ENCODE measurements around the gene NRM. TPM values are rescaled to one million over a fixed set of nuclear protein-coding genes. Genes with fewer than 3 reads are reported as not detected.

The NRM gene
- total and polyA plus RNA-seq, 2 of the 13 experiments (the other 11 are each of a cell fraction or from before 2014, with no cell fraction given), result 12.5 to 16.0 TPM

DNA sequence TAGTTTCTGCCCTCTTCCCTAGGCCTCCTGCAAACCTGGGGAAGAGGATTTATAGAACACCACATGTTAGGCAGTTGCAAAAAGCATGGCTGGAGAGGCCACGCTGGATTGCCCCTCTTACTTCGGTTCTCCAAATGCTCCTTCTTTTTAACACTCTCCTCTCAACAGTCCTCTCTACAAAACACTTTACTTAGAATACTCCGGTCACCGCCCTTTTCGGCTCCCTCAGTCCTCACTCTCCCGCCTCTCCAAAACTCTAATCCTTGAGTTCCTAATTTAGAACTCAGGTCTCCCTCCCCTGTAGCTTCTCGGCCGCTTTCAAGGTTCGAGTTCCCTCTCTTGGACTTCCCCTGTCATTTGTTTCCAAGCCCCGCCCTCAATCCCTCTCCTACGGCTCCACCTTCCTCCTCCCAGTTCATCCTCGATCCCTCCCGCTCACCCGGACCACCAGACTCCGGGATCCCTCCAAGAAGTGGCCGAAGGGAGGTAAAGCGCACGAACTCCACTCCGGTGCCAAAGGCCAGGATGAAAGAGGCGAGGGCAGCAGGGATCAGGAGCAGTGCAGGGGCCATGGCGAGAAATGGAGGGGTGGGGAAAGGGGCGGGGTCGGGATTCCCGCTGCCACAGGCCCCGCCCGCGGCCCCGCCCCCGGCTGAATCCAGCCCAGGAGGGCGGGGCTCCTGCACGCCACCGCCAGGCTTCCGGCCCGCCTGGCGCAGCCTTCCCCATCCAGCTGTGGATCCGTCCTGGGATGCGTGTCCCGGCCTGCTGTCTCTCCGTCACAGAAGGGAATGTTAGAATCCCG is at the start of gene NRM (continued):
- TF ChIP-seq, protein P1, sequence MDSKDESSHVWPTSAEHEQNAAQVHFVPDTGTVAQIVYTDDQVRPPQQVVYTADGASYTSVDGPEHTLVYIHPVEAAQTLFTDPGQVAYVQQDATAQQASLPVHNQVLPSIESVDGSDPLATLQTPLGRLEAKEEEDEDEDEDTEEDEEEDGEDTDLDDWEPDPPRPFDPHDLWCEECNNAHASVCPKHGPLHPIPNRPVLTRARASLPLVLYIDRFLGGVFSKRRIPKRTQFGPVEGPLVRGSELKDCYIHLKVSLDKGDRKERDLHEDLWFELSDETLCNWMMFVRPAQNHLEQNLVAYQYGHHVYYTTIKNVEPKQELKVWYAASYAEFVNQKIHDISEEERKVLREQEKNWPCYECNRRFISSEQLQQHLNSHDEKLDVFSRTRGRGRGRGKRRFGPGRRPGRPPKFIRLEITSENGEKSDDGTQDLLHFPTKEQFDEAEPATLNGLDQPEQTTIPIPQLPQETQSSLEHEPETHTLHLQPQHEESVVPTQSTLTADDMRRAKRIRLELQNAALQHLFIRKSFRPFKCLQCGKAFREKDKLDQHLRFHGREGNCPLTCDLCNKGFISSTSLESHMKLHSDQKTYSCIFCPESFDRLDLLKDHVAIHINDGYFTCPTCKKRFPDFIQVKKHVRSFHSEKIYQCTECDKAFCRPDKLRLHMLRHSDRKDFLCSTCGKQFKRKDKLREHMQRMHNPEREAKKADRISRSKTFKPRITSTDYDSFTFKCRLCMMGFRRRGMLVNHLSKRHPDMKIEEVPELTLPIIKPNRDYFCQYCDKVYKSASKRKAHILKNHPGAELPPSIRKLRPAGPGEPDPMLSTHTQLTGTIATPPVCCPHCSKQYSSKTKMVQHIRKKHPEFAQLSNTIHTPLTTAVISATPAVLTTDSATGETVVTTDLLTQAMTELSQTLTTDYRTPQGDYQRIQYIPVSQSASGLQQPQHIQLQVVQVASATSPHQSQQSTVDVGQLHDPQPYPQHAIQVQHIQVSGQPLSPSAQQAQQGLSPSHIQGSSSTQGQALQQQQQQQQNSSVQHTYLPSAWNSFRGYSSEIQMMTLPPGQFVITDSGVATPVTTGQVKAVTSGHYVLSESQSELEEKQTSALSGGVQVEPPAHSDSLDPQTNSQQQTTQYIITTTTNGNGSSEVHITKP (CRISPR knock-in tag; IDR thresholded peaks at IDR 0.05; ENCODE audit: low read depth), result peak; percentile 67; the same call in 1 of the 2 replicates
- TF ChIP-seq ZNF674 (CRISPR knock-in tag; IDR thresholded peaks at IDR 0.05; ENCODE audit: low read depth) (no peak), ZNF720 (CRISPR knock-in tag; IDR thresholded peaks at IDR 0.05) (no peak), HDAC1 (CRISPR knock-in tag; IDR thresholded peaks at IDR 0.05) (peak; percentile 73), FOXA3 (CRISPR knock-in tag; IDR thresholded peaks at IDR 0.05) (peak; percentile 5; the same call in 1 of the 2 replicates), TARDBP (CRISPR knock-in tag; IDR thresholded peaks at IDR 0.05) (no peak), FOSL2 (CRISPR knock-in tag; IDR thresholded peaks at IDR 0.05) (peak; percentile 23; the same call in 1 of the 2 replicates), TBX2 (CRISPR knock-in tag; IDR thresholded peaks at IDR 0.05; ENCODE audit: borderline replicate concordance) (peak; percentile 73; the same call in 1 of the 2 replicates), KMT2B (CRISPR knock-in tag; IDR thresholded peaks at IDR 0.05) (no peak; the same call in 1 of the 2 replicates), ZBTB20 (CRISPR knock-in tag; IDR thresholded peaks at IDR 0.05; ENCODE audit: borderline replicate concordance, low read depth) (peak; percentile 61; the same call in 1 of the 2 replicates)
- TF ChIP-seq, protein P2, sequence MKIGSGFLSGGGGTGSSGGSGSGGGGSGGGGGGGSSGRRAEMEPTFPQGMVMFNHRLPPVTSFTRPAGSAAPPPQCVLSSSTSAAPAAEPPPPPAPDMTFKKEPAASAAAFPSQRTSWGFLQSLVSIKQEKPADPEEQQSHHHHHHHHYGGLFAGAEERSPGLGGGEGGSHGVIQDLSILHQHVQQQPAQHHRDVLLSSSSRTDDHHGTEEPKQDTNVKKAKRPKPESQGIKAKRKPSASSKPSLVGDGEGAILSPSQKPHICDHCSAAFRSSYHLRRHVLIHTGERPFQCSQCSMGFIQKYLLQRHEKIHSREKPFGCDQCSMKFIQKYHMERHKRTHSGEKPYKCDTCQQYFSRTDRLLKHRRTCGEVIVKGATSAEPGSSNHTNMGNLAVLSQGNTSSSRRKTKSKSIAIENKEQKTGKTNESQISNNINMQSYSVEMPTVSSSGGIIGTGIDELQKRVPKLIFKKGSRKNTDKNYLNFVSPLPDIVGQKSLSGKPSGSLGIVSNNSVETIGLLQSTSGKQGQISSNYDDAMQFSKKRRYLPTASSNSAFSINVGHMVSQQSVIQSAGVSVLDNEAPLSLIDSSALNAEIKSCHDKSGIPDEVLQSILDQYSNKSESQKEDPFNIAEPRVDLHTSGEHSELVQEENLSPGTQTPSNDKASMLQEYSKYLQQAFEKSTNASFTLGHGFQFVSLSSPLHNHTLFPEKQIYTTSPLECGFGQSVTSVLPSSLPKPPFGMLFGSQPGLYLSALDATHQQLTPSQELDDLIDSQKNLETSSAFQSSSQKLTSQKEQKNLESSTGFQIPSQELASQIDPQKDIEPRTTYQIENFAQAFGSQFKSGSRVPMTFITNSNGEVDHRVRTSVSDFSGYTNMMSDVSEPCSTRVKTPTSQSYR (CRISPR knock-in tag; IDR thresholded peaks at IDR 0.05; ENCODE audit: borderline replicate concordance), result no peak
- TF ChIP-seq, protein P3, sequence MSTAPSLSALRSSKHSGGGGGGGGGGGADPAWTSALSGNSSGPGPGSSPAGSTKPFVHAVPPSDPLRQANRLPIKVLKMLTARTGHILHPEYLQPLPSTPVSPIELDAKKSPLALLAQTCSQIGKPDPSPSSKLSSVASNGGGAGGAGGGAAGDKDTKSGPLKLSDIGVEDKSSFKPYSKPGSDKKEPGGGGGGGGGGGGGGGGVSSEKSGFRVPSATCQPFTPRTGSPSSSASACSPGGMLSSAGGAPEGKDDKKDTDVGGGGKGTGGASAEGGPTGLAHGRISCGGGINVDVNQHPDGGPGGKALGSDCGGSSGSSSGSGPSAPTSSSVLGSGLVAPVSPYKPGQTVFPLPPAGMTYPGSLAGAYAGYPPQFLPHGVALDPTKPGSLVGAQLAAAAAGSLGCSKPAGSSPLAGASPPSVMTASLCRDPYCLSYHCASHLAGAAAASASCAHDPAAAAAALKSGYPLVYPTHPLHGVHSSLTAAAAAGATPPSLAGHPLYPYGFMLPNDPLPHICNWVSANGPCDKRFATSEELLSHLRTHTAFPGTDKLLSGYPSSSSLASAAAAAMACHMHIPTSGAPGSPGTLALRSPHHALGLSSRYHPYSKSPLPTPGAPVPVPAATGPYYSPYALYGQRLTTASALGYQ (CRISPR knock-in tag; IDR thresholded peaks at IDR 0.05), result peak; percentile 57; the same call in 1 of the 2 replicates
- TF ChIP-seq, protein P4, sequence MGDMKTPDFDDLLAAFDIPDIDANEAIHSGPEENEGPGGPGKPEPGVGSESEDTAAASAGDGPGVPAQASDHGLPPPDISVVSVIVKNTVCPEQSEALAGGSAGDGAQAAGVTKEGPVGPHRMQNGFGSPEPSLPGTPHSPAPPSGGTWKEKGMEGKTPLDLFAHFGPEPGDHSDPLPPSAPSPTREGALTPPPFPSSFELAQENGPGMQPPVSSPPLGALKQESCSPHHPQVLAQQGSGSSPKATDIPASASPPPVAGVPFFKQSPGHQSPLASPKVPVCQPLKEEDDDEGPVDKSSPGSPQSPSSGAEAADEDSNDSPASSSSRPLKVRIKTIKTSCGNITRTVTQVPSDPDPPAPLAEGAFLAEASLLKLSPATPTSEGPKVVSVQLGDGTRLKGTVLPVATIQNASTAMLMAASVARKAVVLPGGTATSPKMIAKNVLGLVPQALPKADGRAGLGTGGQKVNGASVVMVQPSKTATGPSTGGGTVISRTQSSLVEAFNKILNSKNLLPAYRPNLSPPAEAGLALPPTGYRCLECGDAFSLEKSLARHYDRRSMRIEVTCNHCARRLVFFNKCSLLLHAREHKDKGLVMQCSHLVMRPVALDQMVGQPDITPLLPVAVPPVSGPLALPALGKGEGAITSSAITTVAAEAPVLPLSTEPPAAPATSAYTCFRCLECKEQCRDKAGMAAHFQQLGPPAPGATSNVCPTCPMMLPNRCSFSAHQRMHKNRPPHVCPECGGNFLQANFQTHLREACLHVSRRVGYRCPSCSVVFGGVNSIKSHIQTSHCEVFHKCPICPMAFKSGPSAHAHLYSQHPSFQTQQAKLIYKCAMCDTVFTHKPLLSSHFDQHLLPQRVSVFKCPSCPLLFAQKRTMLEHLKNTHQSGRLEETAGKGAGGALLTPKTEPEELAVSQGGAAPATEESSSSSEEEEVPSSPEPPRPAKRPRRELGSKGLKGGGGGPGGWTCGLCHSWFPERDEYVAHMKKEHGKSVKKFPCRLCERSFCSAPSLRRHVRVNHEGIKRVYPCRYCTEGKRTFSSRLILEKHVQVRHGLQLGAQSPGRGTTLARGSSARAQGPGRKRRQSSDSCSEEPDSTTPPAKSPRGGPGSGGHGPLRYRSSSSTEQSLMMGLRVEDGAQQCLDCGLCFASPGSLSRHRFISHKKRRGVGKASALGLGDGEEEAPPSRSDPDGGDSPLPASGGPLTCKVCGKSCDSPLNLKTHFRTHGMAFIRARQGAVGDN (CRISPR knock-in tag; IDR thresholded peaks at IDR 0.05), result peak; percentile 78

Data from HepG2 (cell line).